Measurements from ENCODE around the gene MLH3.

Gene MLH3

DNA sequence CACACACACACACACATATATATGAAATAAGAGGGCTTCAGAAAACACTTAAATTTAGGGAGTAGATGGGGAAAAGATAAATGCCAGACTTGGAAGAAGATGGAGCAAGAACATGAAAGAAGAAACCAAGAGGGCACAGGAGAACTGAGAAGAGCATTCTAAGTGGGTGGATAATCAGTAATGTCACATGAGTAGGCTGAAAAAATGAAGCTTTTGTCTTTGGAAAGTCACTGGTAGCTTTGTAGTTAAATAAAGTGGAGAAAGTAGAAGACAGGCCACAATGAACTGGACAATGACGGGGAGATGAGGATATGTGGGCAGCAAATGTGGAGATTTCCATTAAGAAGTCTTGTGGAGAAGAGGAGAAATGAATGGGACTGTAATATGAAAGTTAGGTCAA lies 15.9 kb upstream of the MLH3 start:
- DNase-seq (ENCODE audit: low read depth, low spot score), result no peak

DNA sequence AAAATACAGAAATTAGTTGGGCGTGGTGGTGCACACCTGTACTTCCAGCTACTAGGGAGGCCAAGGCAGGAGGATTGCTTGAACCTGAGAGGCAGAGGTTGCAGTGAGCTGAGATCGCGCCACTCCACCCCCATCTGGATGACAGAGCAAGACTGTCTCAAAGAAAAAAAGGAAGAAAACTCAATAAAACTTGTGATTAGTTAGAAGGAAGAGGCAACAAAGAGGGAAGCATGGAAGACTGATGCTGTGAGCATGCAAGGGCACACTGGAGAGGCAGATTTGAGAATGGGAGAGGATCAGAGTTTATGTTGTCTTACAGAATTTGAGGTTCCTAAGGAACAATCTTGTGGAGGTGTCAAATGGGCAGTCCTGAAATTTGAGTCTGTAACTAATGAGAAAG lies 15.4 kb upstream of the MLH3 start:
- DNase-seq (ENCODE audit: low read depth, low spot score), result no peak

DNA sequence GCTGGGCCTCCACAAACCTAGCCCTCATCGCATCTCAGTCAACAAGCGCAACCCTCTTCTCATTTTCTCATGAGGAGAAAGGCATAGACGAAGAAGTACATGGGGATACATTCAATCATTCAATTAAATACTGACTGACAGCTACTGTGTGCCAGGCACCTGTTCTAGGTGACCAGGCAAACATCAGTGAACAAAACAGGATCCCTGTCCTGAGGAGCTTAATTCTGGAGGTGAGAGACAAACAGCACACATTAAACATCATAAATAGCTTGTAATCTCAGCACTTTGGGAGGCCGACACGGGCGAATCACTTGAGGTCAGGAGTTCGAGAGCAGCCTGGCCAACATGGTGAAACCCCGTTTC lies 12.9 kb upstream of the MLH3 start:
- no peak for DNase-seq (ENCODE audit: low read depth, low spot score)

DNA sequence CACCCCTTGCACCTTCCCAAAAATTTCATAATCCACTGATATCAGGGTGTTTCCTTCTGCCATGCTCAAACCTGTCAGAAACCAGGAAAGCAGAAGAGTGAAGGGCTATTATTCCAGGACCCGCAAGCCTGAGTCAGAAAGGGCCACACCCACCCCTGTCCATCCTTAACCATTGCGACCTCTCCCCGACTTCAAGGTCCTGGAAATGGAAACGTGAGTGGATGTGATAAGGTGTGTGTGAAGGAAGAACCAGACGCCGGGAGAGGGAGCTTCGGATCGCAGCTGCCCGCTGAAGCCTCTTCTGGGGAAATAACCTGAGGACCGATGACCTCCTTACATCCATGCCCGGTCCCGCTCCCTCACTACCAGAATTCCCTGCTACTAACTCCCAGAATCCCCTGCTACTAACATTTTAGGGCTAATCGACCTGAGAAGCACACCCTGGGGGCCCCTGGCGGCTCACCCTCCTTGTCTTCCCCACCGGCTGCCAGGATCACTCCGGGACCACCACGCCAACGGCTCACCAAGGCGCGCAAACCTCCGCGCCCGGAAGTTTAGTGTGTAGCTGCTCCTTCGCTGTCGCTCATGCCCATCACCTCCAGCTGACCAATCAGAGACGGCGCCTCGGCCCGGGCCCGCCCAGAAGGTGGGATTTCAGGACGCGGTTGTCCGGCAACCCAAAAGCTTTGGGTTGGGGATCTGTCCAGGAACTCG lies 12.4 kb upstream of the MLH3 start, which contains the start of gene ACYP1:
ACYP1 (minus strand) TSS at position 534 of the 714 bp plus-strand sequence; CDS start at position 63, 471 bp downstream.
- DNase-seq (ENCODE audit: low read depth, low spot score), result peak; percentile 61

DNA sequence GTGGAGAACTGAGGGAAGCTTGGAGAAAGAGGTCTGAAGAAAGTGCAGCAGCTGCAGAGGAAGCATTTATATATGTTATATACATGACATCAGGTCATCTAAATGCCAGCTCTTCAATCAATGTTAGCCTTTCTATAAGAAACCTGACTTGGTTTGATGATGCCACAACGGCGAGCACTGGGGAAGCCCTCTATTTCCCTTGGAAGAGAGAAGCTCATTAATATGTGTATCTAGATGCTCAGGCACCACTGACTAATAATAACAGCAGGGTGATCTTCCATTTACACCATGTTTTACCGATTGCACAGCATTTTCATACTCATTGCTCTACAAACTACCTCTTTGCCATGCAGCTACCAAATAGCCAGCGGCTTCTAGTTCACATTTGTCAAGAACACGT lies 11.7 kb upstream of the MLH3 start:
- no peak for DNase-seq (ENCODE audit: low read depth, low spot score)

DNA sequence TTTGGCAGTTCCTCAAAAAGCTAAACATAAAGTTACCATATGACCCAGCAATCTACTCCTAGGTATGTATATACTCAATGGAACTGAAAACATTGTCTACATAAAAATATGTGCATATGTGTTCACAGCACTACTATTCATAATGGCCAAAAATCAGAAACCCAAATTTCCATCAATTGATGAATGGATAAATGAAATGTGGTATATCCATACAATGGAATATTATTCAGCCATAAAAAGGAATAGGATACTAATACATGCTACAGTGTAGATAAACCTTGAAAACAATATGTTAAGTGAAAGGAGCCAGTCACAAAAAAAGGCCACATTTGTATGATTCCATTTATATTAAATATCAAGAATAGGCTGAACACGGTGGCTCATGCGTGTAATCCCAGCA lies 9.2 kb upstream of the MLH3 start:
- no peak for DNase-seq (ENCODE audit: low read depth, low spot score)

DNA sequence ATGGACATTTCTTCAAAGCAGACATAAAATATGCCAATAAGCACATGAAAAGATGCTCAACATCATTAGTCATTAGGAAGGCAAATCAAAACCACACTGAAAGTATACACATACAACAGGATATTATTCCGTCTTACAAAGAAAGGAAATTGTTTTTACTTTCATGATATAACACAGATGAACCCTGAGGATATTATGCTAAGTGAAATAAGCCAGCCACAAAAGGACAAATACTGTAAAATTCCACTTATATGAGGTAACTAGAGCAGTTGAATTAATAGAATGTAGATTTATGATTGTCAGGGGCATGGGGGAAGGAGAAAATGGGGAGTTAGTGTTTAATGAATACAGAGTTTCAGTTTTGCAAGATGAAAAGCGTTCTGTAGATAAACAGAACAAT lies 8.4 kb upstream of the MLH3 start:
- DNase-seq (ENCODE audit: low read depth, low spot score), result no peak

DNA sequence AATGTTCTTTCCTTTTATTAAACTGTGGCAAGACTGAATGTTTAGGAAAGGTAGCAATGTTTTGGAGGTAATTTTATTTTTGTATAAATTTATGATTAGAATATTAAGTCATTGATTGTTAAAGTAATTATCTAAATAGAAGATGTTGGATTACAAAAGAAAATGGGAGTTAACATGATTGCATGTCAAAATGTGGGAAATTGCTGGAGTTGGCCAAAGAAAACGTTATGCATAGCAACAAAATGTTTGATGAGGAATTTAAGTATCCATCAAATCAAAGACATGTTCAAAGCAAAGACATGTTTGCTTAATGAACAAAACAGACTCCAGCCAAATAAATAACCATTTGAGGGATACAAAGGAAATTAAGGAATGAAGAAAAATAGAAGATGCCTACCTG lies 3.2 kb upstream of the MLH3 start:
- no peak for DNase-seq (ENCODE audit: low read depth, low spot score)

DNA sequence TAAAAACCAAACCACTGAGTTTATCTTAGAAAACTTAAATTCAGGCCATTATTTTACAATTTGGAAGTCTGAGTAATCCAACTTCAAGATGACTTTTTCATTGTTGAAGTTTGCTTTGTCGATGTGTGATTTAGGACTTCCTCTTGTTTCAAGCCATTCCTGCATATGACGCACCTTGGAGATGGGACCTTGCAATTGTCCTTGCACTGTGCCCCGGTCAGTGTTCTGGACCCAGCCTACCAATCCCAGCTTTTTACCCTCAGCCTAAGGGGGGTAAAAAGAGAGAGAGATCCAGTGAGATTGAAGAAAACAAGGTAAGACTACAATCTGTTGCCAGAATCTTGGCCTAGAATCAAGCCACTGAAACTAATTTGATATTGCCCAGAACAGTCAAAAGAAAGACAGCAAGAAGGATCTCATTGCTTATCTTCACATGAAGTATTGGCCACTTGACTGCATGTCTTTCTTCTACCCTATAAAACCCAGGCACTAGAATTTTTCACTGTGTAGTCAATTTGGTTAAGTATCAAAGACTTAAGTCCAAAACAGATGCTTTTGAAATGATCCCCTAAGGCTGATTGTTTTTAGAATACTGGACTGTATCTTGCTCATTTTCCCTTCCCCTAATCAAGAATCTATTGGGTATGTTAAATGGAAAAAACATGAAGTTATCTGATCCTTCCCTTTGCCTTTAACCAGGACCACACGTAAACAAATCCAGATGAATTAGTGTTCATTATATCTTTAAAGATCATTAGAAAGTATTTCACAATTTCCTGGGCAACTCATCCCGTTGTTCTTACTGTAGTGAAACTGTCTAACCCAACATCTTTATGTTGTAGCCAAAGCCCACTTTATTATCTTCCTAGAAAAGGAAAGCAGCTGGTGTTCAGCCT lies 2.4 kb upstream of the MLH3 start:
- no peak for DNase-seq (ENCODE audit: low read depth, low spot score)

DNA sequence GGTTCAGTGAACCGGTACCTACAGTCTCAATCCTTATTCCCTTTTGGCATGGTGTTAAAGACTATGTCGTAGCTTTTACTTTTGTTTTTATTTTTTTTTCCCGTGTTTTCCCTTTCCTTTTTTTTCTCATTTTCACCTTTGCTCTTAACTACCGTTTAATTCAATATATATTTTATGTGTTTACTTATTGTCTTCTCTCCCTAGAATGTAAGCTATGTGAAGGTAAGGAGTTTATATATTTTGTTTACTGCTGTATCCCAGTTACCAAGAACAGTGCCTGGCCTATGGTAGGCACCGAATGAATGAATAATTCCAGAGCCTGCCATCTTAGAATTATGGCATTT lies 261 bp upstream of the MLH3 start:
- no peak for DNase-seq (ENCODE audit: low read depth, low spot score)

DNA sequence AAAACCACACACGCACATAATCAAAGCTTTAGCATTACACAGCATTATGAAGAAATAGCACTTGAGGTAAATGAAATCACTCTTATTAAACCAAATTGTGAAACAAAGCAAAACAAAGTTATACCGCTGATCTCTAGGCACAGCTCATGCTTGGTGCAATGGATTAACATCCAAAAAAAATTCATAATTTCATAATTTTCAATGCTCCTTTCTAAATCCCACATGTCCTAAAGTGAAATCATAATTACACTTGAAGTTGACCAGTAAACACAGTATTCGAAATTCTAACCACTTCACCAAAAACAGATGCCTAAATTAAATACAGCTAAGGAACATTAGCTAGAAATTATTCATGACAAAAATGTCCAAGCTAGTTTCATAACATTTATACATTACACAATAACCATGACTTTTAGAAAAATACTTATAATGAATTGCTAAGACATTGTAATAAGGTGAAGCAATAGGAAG lies 1.5 kb downstream of the MLH3 start:
- DNase-seq (ENCODE audit: low read depth, low spot score), result no peak

DNA sequence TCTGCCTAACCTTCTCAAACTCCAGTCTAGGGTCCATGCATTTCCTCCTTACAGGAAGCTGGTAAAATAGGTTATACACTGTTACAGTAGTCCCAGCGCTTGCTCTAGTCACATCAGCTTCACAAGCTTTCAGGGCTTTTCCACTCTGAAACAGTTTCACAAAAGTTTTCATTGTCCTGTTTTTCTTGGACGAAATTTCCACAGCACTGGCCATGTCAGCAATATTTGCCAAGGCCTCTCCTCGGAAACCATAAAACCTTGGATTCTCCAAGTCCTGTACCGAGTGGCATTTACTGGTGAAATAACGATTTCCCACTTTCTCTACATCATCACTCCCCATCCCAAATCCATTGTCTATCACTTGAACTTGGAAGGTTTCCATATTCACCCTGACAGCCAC lies 2.1 kb downstream of the MLH3 start:
- DNase-seq (ENCODE audit: low read depth, low spot score), result no peak

DNA sequence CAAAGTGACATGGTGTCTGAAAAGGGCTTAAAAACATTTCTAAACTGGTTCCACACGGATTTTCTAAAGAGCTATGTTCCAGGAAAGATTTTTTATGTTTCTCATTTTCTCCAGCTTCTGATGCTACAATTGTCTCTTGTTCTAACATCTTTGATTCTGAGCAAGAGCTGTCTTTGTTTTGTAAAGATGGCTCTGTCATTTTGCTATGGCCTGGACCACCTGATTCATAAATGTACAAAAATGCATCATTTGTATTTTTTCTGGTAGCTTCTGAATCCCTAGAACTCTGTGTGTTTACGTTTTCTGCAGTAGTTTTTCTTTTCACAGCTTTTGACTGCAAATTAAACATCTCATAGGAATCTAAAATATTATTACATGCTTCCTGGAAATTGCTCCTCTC lies 3.2 kb downstream of the MLH3 start:
- DNase-seq (ENCODE audit: low read depth, low spot score), result no peak

DNA sequence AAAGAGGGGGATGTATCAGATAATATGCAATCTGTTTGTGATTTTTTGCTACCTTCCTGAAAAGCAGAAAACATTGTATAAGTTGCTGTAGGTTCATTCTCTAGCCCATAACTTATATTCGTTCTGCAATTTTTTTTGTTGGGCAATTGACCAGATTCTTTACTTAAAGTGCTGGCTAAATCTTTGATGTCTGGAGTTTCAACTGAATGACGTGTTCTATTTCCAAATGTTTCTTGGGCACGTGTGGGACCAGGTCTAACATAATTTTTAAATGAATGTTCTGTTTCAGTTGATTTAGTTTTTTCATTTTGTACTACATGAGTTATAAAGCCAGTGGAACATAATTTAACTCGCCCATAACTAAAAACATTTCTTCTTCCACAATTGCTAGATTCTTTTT lies 3.8 kb downstream of the MLH3 start:
- no peak for DNase-seq (ENCODE audit: low read depth, low spot score)

DNA sequence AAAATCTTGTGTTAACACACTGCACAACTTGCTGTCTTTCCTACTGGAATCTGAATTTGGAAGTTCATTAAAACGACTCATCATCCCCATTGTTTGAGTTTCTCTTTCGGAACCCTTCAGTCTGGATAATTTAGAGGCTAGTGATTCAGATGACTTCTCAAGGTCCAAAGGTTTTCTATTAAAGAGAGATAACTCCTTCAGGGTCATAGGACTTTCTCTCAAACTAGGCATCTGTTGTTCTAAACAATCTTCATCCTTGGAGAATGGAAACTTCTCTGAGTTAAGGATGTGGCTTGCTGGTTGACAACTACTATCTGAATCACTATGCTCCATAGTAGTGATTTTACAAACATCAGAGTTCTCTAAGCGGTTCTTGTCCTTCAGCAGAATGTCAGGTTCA lies 4.4 kb downstream of the MLH3 start:
- no peak for DNase-seq (ENCODE audit: low read depth, low spot score)

DNA sequence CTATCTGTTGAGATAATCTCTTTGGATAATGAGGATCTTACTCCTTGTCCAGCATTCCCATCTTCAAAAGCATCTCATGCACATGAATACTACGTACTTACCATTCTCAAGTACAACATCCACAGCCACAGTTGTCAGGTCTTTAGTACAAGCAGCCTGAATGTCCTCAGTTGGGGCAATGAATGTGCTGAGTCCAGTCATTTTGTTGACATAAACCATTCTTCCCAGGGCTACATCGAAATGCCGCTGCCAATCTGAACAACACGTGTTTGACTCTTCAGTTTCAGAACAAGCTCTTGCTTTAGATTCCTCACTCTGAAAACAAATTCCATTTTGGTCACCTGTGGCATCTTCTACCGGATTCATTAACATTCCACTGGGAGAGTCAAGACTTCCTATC lies 5.0 kb downstream of the MLH3 start:
- DNase-seq (ENCODE audit: low read depth, low spot score), result no peak

DNA sequence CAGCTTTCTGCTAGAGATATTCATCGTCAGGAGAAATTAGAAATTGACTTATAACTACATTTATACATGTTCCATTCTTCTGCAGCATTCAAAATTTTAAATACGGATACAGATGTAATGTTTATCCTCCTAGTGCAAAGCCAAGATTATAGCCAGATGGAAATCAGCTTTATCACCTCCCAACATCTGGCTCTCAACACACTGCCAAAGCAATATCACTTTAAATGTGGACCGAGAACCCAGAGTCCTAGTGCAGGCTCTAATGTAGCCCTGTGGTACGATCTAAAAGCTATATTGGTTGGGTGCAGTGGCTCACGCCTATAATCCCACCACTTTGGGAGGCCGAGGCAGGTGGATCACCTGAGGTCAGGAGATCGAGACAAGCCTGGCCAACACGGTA lies 6.5 kb downstream of the MLH3 start:
- no peak for DNase-seq (ENCODE audit: low read depth, low spot score)

DNA sequence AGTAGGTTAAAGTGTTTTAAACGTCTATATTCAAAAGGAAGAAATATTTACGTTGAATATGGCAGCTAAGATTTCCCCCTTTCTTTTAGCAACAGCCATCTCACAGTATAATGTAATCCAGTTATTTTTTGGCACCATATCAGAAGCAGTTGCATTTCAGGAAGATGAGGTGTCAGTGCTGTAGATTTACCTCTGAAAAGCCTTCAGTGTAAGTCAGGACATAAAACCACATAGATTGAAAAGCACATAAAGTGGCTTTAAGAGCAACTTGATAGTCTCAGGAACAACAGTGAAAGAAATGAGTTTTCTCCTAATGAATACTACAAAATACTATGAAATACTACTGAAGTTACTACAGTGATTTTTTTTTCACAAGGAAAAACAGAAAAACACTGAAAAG lies 6.9 kb downstream of the MLH3 start:
- DNase-seq (ENCODE audit: low read depth, low spot score), result no peak

DNA sequence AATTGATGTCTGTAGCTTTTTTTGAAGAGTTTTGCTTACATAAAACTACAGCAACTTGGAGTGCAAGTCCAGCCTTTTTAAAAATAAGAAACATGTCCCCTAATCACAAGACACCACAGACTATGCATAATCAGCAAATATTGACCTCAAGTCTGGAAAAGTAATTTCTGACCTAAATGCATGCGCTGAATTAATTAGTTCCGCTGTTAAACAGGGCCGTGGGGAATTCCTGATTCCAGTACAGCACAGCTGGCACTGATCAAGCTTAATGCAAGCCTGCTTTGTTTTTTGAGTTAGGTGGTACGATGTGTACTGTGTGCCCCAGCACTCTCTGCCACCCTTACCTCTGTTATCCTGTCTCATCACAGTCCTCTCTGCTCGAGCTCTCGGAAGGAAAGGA lies 9.2 kb downstream of the MLH3 start:
- DNase-seq (ENCODE audit: low read depth, low spot score), result no peak

DNA sequence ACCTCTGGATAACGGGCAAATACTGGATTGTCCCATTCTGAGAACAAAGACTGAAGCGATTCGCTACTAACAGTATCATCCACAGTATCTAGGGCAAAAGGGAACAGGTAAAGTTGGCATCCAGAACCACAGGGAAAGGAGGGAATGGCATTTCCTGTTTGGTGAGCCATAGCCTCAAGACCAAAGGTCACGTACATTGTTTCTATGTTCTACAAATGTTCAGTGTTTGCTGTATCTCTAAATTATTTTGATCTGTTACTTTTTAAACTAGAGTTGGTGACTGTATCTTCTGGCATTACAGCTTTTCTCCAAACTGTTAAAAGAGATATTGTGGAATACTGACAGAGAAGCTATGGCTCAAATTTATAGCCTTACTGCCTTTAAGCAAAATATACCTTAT lies 9.7 kb downstream of the MLH3 start:
- DNase-seq (ENCODE audit: low read depth, low spot score), result no peak

DNA sequence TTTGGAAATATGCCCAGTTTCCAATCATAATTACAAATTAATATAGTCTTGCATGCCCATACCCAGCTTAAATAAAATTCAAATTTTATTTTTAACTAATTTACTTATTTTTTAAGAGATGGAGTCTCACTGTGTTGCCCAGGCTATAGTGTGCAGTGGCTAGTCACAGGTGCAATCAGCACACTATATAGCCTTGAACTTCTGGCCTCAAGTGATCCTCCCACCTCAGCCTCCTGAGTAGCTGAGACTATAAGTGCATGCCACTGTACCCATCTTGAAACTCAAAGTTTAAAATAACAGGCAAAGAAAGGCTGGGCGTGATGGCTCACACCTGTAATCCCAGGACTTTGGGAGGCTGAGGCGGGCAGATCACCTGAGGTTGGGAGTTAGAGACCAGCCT lies 10.3 kb downstream of the MLH3 start:
- DNase-seq (ENCODE audit: low read depth, low spot score), result no peak

DNA sequence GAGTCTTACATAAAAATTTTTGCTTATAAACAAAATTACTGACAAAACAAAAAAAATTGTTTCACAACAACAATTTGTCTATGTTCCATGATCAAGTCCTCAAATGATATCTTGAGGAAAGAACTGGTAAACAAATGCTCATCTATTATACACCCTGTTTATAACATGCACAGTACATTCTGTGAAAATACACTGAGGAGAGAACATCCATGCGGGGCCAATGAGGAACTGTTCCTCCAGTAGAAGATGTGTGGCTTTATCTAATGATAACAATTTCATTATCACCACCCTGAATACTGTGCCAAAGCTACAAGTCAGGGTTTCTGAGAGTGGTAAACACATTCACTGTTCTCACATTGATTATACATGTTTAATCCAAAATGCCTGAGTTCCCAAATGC lies 10.8 kb downstream of the MLH3 start:
- DNase-seq (ENCODE audit: low read depth, low spot score), result no peak

DNA sequence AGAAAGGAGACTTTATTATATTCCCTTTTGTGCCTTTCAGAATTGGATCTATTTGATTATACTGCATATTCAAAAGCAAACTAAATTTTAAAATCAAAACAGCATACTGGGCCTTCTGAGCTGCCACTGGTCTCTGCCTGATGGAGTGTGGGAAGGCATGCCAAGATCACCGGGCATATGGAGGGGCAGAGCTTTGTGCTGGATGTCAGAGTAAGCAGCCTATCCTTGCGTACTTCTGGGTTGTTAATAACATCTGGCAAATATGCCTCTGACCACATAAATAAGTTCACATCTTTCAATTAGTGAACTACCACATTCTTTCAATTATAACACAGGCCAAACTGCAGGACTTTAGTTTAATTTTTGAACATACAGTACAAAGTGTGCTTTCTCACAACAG lies 18.3 kb downstream of the MLH3 start:
- no peak for DNase-seq (ENCODE audit: low read depth, low spot score)

Measured in smooth muscle cell of the brain vasculature (primary cell).